Retinal pigment epithelial cell (primary cell): ENCODE results near the gene DNAJA3.

Experiments
- DNase-seq: peaks from one replicate; pipeline ENCODE4 v3.0.0-alpha.2; 2010; ENCODE audit warnings: low read depth
- H3K4me3 ChIP-seq: 2 replicates; pipeline ENCODE4 v1.5.1; 2011; ENCODE audit warnings: mild to moderate bottlenecking, low read length, control low read depth, moderate library complexity
- CTCF ChIP-seq: conservative IDR thresholded peaks from 2 replicates; pipeline ENCODE4 v1.5.1; 2011; ENCODE audit warnings: low read depth, low read length, control low read depth, inconsistent platforms

DNAJA3 gene

GRCh38 chr16:4384509-4384942 is 41.1 kb upstream of the DNAJA3 start:
- no peak for TF ChIP-seq CTCF
- DNase-seq = no peak
- H3K4me3 ChIP-seq = no peak overlapping the region

GRCh38 chr16:4385066-4385788 is 40.4 kb upstream of the DNAJA3 start:
- DNase-seq = no peak
- TF ChIP-seq CTCF = no peak
- no peak overlapping the region for H3K4me3 ChIP-seq

- no peak for DNase-seq
- no peak overlapping the region for H3K4me3 ChIP-seq
- no peak for TF ChIP-seq CTCF
Measured at GRCh38 chr16:4385789-4386450, 39.7 kb upstream of the DNAJA3 start.

GRCh38 chr16:4386451-4386805 is 39.2 kb upstream of the DNAJA3 start:
- no peak overlapping the region for H3K4me3 ChIP-seq
- no peak for TF ChIP-seq CTCF
- no peak for DNase-seq

GRCh38 chr16:4386951-4387565 is 38.6 kb upstream of the DNAJA3 start:
- TF ChIP-seq CTCF = no peak
- no peak overlapping the region for H3K4me3 ChIP-seq
- no peak for DNase-seq

GRCh38 chr16:4387781-4388180 is 37.9 kb upstream of the DNAJA3 start:
- no peak overlapping the region for H3K4me3 ChIP-seq
- no peak for TF ChIP-seq CTCF
- DNase-seq = no peak
